ENCODE data around the gene ARHGAP26.

Gene ARHGAP26

GRCh38 chr5:142852416-142853198 lies 82.4 kb downstream of the ARHGAP26 start:
- no peak for DNase-seq (ENCODE audit: low spot score)

- DNase-seq (ENCODE audit: low spot score): no peak
Measured at GRCh38 chr5:142853682-142854081, 83.5 kb downstream of the ARHGAP26 start.

GRCh38 chr5:142856269-142856782 lies 86.1 kb downstream of the ARHGAP26 start:
- no peak for DNase-seq (ENCODE audit: low spot score)

- DNase-seq (ENCODE audit: low spot score): no peak
Measured at GRCh38 chr5:142857405-142857804, 87.2 kb downstream of the ARHGAP26 start.

GRCh38 chr5:142859037-142859436 lies 88.9 kb downstream of the ARHGAP26 start:
- no peak for DNase-seq (ENCODE audit: low spot score)

- no peak for DNase-seq (ENCODE audit: low spot score)
Measured at GRCh38 chr5:142860270-142860669, 90.1 kb downstream of the ARHGAP26 start.

DNA sequence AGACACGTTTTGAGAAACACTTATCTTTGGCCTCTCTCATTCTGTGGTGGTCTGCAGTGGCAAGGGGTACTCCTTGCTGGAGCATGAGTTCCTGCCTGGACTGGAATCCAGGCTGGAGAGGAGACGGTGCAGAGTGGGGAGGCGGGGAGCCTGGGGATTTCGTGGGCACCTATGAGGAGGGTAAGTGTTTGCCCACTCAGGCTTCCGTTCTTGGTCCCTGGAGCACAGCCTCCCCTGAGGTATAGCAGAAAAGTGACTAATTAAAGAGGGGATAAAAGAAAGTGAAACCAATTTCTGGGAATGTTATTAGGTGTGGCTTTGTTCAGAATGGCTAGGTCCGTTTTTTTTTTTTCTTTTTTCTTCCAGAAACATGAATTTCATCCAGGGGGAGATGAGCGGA lies 90.8 kb downstream of the ARHGAP26 start:
- DNase-seq (ENCODE audit: low spot score): peak; percentile 79

DNA sequence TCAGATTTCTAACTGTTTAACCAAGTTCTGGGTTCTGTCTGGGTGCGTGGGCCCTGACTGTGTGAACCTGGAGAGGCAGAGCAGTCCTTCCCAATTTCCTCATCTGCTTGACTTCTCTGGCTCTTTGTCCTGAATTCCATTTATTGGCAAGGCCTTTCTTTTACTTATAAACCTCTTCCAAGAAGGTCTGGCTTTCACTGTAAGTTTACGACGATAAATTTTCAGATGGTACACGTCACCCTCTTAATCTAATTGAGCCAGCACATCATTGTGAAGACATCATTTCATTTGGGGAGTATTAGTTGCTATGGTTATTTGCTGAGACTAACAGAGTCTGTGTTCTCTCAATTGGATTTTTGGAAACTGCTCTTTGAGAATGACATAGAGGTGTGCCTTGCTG lies 92.4 kb downstream of the ARHGAP26 start:
- no peak for DNase-seq (ENCODE audit: low spot score)

- DNase-seq (ENCODE audit: low spot score): no peak
Measured at GRCh38 chr5:142863856-142864255, 93.7 kb downstream of the ARHGAP26 start.

DNA sequence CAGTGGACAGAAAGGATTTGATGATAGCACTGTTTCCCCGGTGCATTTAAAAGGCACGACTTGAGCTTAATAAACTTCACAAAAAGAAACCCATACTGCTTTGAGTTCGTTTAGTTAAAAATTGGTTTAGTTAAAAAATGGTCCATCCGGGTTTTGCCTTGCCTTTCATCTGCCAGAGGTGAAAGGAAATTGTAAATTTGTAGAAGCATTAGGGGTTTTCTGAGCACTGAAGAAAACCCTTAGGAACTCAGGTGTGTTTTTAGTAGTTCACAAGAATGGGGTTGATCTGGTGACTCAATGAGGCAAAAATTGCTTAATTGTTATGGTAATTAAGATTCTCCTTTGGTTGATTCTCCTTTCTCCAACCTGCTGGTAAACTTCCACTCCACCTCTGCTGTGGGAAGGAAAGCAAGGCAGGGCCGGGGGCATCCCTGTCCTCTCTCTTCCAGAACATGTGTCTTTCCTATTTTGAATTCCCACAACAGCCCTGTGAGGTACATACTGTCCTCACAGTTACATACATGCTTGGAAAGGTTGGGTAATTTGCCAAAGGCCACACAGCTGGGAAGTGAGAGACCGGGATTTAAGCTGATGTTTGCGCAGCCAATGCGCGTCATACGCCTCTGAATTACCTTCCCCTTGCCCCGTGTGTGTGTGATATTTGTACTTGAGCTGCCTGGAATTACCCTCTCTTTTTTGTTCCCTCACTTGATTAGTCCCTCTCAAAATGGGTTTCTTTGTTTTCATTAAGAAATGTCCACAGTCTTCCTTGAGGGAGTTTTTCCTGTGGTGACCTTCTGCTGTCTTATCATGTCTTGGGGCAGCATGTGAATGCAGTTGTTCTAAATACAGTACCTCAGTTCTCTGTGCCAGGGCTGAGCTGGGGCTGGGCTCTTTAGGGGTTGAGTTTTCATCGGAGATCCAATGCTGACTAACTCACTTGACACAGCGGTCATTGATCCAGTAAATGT lies 94.4 kb downstream of the ARHGAP26 start:
- DNase-seq (ENCODE audit: low spot score): no peak

DNA sequence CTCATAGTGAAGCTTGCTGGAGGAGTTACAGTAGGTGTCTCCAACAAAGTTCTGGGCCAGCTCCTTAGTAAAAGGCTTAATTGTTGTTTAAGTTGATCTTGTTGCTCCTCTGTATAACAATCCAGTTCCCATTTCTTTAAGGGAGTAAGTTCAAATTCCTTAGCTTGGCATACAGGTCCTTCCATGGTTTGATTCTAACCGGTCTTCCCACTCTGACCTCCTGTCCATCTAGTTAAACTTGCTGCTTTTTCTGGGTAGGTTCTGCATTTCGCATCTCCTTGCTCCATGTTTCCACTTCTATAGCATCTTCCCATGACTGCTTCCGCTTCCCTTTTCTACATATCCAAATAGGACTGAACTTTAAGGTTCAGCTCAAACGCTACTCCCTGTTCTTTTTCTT lies 95.5 kb downstream of the ARHGAP26 start:
- no peak for DNase-seq (ENCODE audit: low spot score)

GRCh38 chr5:142866563-142867275 lies 96.5 kb downstream of the ARHGAP26 start:
- DNase-seq (ENCODE audit: low spot score): peak; percentile 85

DNA sequence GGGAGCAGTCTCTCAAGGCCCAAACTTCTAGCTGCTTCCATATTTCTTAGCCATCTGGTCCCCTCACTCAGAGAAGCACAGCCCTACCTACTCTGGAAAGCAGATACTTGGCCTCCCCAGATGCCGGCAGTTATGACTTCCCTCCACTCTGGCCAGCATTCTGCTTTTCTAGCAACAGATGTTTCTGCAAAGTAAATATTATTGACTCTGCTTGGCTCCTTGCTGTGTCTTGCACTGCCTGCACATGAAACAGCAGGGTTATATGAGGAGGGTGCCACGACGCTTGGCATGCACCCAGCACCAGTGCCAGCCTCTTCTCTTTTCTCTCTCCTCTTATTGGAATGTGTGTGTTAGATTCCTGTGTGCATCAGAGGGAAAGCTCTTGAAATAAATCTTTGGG lies 99.7 kb downstream of the ARHGAP26 start:
- no peak for DNase-seq (ENCODE audit: low spot score)

- peak; percentile 99 for DNase-seq (ENCODE audit: low spot score)
Measured at GRCh38 chr5:142870532-142871362, 100.6 kb downstream of the ARHGAP26 start.

GRCh38 chr5:142871363-142872193 lies 101.4 kb downstream of the ARHGAP26 start:
- DNase-seq (ENCODE audit: low spot score): peak; percentile 73

DNA sequence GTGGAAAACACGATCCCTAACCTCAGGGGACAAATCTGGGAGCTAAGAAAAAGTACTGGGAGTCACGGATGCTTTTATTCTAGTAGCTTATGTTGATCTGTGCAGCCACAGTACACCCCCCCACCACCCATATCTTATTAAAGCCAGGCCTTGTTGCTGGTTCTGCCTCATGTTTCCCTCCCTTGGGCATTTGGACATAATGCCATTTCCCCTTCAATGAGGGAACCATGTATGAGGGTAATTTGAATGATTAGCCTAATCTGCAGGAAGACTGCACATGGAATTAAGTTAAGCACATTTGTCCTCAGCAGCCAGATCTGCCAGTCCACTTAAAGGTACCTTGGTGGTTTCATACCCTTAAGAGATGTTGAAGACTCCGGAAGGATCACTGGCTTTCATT lies 102.0 kb downstream of the ARHGAP26 start:
- DNase-seq (ENCODE audit: low spot score): no peak

GRCh38 chr5:142872795-142873194 lies 102.6 kb downstream of the ARHGAP26 start:
- DNase-seq (ENCODE audit: low spot score): peak; percentile 93

DNA sequence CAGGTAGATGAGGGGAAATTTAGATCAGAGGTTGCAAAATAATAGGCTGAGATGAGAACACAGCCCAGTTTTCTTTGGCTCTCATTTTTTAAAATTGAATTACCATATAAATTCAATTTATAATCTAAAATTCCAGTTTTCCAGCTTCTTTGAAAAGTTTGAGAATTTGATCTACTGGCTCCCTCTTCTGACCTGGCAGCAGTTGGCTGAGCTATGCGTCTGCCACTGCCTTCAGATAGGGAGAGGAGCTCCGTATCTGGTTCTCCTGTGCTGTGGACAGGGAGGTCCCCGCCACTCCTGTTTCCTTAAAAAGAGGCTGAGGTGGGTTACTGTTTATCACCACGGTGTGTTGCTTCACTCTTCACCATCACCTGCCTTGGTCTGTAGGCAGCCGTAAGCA lies 103.7 kb downstream of the ARHGAP26 start:
- DNase-seq (ENCODE audit: low spot score): no peak

GRCh38 chr5:142874540-142874939 lies 104.4 kb downstream of the ARHGAP26 start:
- DNase-seq (ENCODE audit: low spot score): no peak

- DNase-seq (ENCODE audit: low spot score): no peak
Measured at GRCh38 chr5:142875936-142876335, 105.8 kb downstream of the ARHGAP26 start.
